GM13976 (cell line): ENCODE results near the gene ITCH.

Experiments used
- DNase-seq: peaks from one replicate; pipeline ENCODE4 v3.0.0; 2012; ENCODE audit warnings: low spot score
- CTCF ChIP-seq: IDR thresholded peaks from 2 replicates; pipeline ENCODE4 v1.5.1; 2012; ENCODE audit warnings: borderline replicate concordance, mild to moderate bottlenecking; ENCODE audit not compliant: insufficient read depth; ENCODE audit errors: extremely low read depth, missing control alignments, control extremely low read depth
- in situ Hi-C: fragments of 300-500 bp; cut with MboI; formaldehyde crosslinking; loops from one replicate; pipeline ENCODE4 v1.12.0; 2022; ENCODE audit warnings: low sequenced_read_pairs, mixed read lengths, inconsistent platforms; ENCODE audit not compliant: unreplicated experiment

ITCH gene

DNA sequence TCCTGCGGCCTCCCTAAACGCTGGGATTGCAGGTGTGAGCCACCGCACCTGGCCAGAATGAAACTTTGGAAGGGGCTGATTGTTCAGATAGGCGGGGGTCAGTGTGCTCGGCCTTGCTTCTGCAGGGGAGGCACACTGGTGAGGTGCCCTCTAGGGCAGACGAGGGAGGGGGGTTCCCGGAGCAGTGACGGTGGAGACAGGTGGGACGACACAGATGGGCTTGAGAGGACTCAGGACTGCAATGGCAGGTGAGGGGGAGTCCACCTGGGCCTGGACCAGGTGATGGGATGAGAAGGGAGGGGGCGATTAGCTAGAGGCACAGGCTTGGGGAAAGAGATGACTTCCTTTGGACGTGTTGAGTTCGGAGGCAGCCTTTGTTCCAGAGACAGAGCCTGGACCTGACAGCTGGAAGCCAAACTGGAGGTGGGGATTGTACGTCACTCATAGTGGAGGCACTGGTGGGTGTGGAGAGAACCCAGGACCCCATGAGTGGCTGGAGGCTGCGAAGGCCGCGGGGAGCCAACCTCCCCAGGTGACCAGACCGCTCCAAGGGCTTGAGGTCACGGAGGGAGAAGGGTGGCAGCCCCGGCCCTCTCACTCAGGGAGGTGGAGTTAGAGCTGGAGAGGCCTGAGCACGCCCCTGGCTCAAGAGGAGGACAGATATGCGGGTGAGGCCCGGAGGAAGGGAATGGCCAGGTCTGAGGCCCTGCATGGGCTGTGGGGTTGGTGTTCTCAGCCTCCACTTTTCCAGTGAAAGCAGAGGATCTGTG is 185.0 kb downstream of the ITCH start:
- in situ Hi-C loops: no loop called here
- no peak for TF ChIP-seq CTCF
- DNase-seq: no peak

DNA sequence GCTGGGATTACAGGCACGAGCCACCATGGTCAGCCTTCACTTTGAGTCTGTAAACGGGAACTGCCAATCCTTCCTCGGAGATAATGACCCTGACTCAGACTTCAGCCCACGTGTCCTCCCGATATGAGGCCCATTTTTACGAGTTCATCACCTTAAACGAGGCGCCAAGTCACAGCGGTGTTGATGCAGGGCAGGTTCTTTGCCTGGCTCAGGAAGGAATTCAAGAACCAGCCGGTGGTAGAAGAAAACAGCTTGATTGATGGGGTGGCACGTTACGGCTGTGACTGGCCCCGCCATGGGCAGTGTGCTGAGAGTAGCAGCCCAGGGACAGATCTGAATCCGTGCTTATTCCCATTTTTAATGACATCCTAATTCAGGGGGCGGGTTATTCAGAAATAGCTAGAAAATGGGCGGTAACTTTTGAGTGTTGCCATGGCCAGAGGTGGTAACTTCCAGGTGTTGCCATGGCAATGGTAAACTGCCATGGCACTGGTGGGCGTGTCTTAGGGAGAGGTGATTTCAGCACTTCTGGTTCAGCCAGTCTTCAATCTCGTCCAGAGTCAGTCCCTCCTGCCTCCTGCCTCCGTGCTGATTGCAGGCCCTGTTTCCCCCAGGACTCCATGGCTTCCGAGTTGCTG is 186.3 kb downstream of the ITCH start:
- DNase-seq: no peak
- no peak for TF ChIP-seq CTCF
- in situ Hi-C loops: no loop called here

DNA sequence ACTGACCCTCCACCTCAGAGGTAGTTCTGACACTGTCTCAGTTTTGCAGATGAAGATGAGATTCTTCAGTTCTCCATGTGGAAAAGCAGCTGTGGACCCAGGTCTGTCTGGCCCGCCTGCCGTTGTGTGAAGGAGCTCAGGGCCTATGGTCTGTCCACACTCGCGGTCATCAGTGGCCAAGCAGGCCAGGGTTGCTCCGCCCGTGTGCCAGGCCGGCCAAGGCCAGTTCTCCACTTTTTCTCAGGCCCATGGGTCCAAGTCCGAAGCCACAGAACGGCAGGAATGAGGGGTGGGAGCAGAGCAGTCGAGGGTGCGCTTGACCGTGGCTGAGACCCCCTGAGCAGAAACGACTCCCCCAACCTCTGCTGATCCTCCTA is 186.8 kb downstream of the ITCH start:
- in situ Hi-C loops: loop anchor here (10.0 kb wide), 1 partner anchor 225 kb away; no protein-coding TSS in a partner anchor
- DNase-seq: no peak
- no peak for TF ChIP-seq CTCF

DNA sequence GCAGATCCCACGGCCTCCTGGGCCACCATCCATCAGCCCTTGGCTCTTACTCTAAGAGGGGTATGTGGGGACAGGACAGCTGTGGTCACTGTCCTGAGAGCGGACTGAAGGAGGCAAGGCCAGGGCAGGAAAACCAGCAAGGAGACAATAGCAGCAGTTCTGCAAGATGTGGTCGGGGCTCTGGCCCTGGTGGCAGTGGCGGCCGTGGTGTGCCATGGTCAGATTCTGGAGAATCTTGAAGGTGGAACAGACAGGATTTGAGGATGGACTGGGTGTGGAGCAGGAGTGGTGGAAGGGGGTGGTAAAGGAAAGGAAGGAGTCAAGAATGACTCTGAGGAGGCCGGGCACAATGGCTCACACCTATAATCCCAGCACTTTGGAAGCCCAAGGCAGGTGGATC is 189.5 kb downstream of the ITCH start:
- no peak for TF ChIP-seq CTCF
- in situ Hi-C loops: loop anchor here (10.0 kb wide), 1 partner anchor 222 kb away; no protein-coding TSS in a partner anchor
- DNase-seq: no peak

GRCh38 chr20:34553366-34553867 is 190.3 kb downstream of the ITCH start:
- DNase-seq: no peak
- no peak for TF ChIP-seq CTCF
- in situ Hi-C loops: loop anchor here (10.0 kb wide), 1 partner anchor 221 kb away; no protein-coding TSS in a partner anchor

GRCh38 chr20:34557936-34558319 is 194.9 kb downstream of the ITCH start:
- in situ Hi-C loops: loop anchor here (10.0 kb wide), 1 partner anchor 217 kb away; no protein-coding TSS in a partner anchor
- TF ChIP-seq CTCF: no peak
- no peak for DNase-seq
